ENCODE data around the gene SELP.

The SELP gene

DNA sequence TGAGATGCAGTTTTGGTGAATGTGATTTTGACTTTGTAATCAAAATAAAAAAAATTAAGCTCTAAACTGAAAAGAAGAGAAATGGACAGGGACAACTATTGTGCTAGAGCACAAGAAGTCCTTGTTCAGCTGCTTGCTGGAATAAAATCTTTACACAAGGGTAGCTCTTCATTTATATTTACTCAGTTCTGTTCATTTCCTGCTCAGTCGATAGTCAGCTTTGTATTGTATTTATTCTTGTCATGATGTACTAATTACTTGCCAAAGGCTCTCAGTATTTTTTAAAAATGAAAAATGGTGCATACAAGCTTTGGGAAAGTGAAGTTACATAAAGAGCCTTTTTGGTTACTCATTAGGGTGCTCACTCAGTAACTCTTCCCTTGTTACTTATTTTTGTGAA is 61.4 kb downstream of the SELP start:
- Histone ChIP-seq H3K27ac (ENCODE audit: low read length, poor library complexity, severe bottlenecking) (no peak overlapping the region), H2AFZ (ENCODE audit: low read depth, low read length) (no peak overlapping the region), H3K4me3 (ENCODE audit: insufficient read depth in 1 of 2, low read depth in 1 of 2, low read length in 2 of 2) (no peak overlapping the region), H3K9me3 (ENCODE audit: control insufficient read depth, low read length) (no peaks in the 10 kb centered on the region), H2BK15ac (ENCODE audit: low read depth, poor library complexity, severe bottlenecking) (no peak overlapping the region), H3K9ac (ENCODE audit: low read length) (no peak overlapping the region), H3K4me2 (ENCODE audit: low read length, poor library complexity, severe bottlenecking) (no peak overlapping the region), H3K36me3 (ENCODE audit: control insufficient read depth in 1 of 2, insufficient read depth in 2 of 2, low read depth in 1 of 2, low read length in 2 of 2) (no peaks in the 10 kb centered on the region), H4K8ac (ENCODE audit: low read length) (no peak overlapping the region), H3K14ac (ENCODE audit: low read length in 2 of 2) (no peak overlapping the region), H3K79me1 (replicated peaks; ENCODE audit: low read length, poor library complexity, severe bottlenecking) (no peaks in the 10 kb centered on the region), H2BK5ac (ENCODE audit: low read depth, low read length, poor library complexity, severe bottlenecking) (no peak overlapping the region), H3K23ac (ENCODE audit: low read length in 2 of 2) (no peak overlapping the region), H2BK12ac (ENCODE audit: low read length in 2 of 2) (no peak overlapping the region), H3K18ac (ENCODE audit: low read depth in 1 of 2, low read length in 2 of 2) (no peak overlapping the region), H3K27me3 (ENCODE audit: control insufficient read depth in 1 of 2, insufficient read depth in 1 of 2, low read length in 2 of 2) (no peaks in the 10 kb centered on the region), H2AK5ac (ENCODE audit: low read length, severe bottlenecking) (no peak overlapping the region), H3K4ac (ENCODE audit: low read depth in 1 of 2, low read length in 2 of 2) (no peak overlapping the region), H3K4me1 (ENCODE audit: control insufficient read depth, insufficient read depth, low read depth, low read length) (no peaks in the 10 kb centered on the region), H2BK120ac (ENCODE audit: low read depth, low read length) (no peak overlapping the region), H4K91ac (ENCODE audit: low read length) (no peak overlapping the region)
- WGBS, result no CpG with 5 or more reads among the region's 1 CpG
- no peak for DNase-seq

GRCh38 chr1:169565335-169566271 is 64.3 kb downstream of the SELP start:
- Histone ChIP-seq H3K9ac (ENCODE audit: low read length) (no peak overlapping the region), H3K36me3 (ENCODE audit: control insufficient read depth in 1 of 2, insufficient read depth in 2 of 2, low read depth in 1 of 2, low read length in 2 of 2) (no peaks in the 10 kb centered on the region), H3K4me2 (ENCODE audit: low read length, poor library complexity, severe bottlenecking) (no peak overlapping the region), H2BK120ac (ENCODE audit: low read depth, low read length) (no peak overlapping the region), H3K23ac (ENCODE audit: low read length in 2 of 2) (no peak overlapping the region), H3K9me3 (ENCODE audit: control insufficient read depth, low read length) (peaks cover 6% of the 10 kb centered on the region), H2AFZ (ENCODE audit: low read depth, low read length) (no peak overlapping the region), H3K27ac (ENCODE audit: low read length, poor library complexity, severe bottlenecking) (no peak overlapping the region), H3K4me3 (ENCODE audit: insufficient read depth in 1 of 2, low read depth in 1 of 2, low read length in 2 of 2) (no peak overlapping the region), H3K4me1 (ENCODE audit: control insufficient read depth, insufficient read depth, low read depth, low read length) (no peaks in the 10 kb centered on the region), H3K4ac (ENCODE audit: low read depth in 1 of 2, low read length in 2 of 2) (no peak overlapping the region), H3K18ac (ENCODE audit: low read depth in 1 of 2, low read length in 2 of 2) (no peak overlapping the region), H2BK12ac (ENCODE audit: low read length in 2 of 2) (no peak overlapping the region), H3K14ac (ENCODE audit: low read length in 2 of 2) (no peak overlapping the region), H4K8ac (ENCODE audit: low read length) (no peak overlapping the region), H2AK5ac (ENCODE audit: low read length, severe bottlenecking) (no peak overlapping the region), H2BK15ac (ENCODE audit: low read depth, poor library complexity, severe bottlenecking) (no peak overlapping the region), H3K79me1 (replicated peaks; ENCODE audit: low read length, poor library complexity, severe bottlenecking) (no peaks in the 10 kb centered on the region), H4K91ac (ENCODE audit: low read length) (no peak overlapping the region), H3K27me3 (ENCODE audit: control insufficient read depth in 1 of 2, insufficient read depth in 1 of 2, low read length in 2 of 2) (no peaks in the 10 kb centered on the region), H2BK5ac (ENCODE audit: low read depth, low read length, poor library complexity, severe bottlenecking) (no peak overlapping the region)
- DNase-seq, result no peak
- 100% methylated on average over 1 of the region's 3 CpGs for WGBS

GRCh38 chr1:169563650-169564049 is 66.3 kb downstream of the SELP start:
- H3K79me1 ChIP-seq (replicated peaks; ENCODE audit: low read length, poor library complexity, severe bottlenecking), result no peaks in the 10 kb centered on the region
- no peak overlapping the region for H2BK120ac ChIP-seq (ENCODE audit: low read depth, low read length)
- no peak overlapping the region for H3K4me2 ChIP-seq (ENCODE audit: low read length, poor library complexity, severe bottlenecking)
- no peak overlapping the region for H3K4me3 ChIP-seq (ENCODE audit: insufficient read depth in 1 of 2, low read depth in 1 of 2, low read length in 2 of 2)
- no peak overlapping the region for H3K4ac ChIP-seq (ENCODE audit: low read depth in 1 of 2, low read length in 2 of 2)
- H3K36me3 ChIP-seq (ENCODE audit: control insufficient read depth in 1 of 2, insufficient read depth in 2 of 2, low read depth in 1 of 2, low read length in 2 of 2), result no peaks in the 10 kb centered on the region
- DNase-seq, result no peak
- H3K23ac ChIP-seq (ENCODE audit: low read length in 2 of 2), result no peak overlapping the region
- H3K14ac ChIP-seq (ENCODE audit: low read length in 2 of 2), result no peak overlapping the region
- no peak overlapping the region for H3K18ac ChIP-seq (ENCODE audit: low read depth in 1 of 2, low read length in 2 of 2)
- no peak overlapping the region for H4K91ac ChIP-seq (ENCODE audit: low read length)
- H2BK5ac ChIP-seq (ENCODE audit: low read depth, low read length, poor library complexity, severe bottlenecking), result no peak overlapping the region
- H3K9me3 ChIP-seq (ENCODE audit: control insufficient read depth, low read length), result peaks cover 6% of the 10 kb centered on the region
- H3K4me1 ChIP-seq (ENCODE audit: control insufficient read depth, insufficient read depth, low read depth, low read length), result no peaks in the 10 kb centered on the region
- no peak overlapping the region for H3K27ac ChIP-seq (ENCODE audit: low read length, poor library complexity, severe bottlenecking)
- H3K27me3 ChIP-seq (ENCODE audit: control insufficient read depth in 1 of 2, insufficient read depth in 1 of 2, low read length in 2 of 2), result no peaks in the 10 kb centered on the region
- no peak overlapping the region for H2AFZ ChIP-seq (ENCODE audit: low read depth, low read length)
- no peak overlapping the region for H2BK15ac ChIP-seq (ENCODE audit: low read depth, poor library complexity, severe bottlenecking)
- H4K8ac ChIP-seq (ENCODE audit: low read length), result no peak overlapping the region
- H3K9ac ChIP-seq (ENCODE audit: low read length), result no peak overlapping the region
- H2BK12ac ChIP-seq (ENCODE audit: low read length in 2 of 2), result no peak overlapping the region
- no peak overlapping the region for H2AK5ac ChIP-seq (ENCODE audit: low read length, severe bottlenecking)

DNA sequence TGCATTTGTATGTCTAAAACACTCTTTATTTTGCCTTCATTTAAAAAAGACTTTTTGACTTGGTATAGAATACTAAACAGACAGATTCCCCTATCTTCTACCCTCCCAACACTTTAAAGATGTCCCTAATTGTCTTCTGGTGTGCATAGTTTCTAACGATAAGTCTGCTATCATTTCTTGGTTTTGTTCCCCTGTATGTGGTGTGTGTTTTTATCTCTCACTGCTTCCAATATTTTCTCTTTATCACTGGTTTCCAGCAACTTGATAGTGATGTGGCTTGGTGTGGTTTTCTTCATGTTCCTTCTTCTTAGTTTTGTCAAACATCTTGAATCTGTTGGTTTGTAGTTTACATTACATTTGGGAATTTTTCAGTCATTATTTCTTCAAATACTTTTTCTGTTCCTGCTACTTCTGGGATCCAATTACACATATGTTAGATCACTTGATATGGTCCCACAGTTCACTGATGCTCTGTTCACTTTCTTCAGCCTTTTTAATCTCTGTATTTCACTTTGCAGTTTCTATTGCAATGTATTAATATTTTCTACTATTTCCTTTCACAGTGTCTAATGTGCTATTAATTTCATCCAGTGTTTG is 66.8 kb downstream of the SELP start:
- no CpG with 5 or more reads among the region's 1 CpG for WGBS

More for the DNA sequence above, 66.8 kb downstream of the SELP start:
- Histone ChIP-seq H2BK5ac (ENCODE audit: low read depth, low read length, poor library complexity, severe bottlenecking) (no peak overlapping the region), H3K27ac (ENCODE audit: low read length, poor library complexity, severe bottlenecking) (no peak overlapping the region), H3K23ac (ENCODE audit: low read length in 2 of 2) (no peak overlapping the region), H2BK120ac (ENCODE audit: low read depth, low read length) (no peak overlapping the region), H2BK15ac (ENCODE audit: low read depth, poor library complexity, severe bottlenecking) (no peak overlapping the region), H2AK5ac (ENCODE audit: low read length, severe bottlenecking) (no peak overlapping the region), H3K9ac (ENCODE audit: low read length) (no peak overlapping the region), H3K4me3 (ENCODE audit: insufficient read depth in 1 of 2, low read depth in 1 of 2, low read length in 2 of 2) (no peak overlapping the region), H3K36me3 (ENCODE audit: control insufficient read depth in 1 of 2, insufficient read depth in 2 of 2, low read depth in 1 of 2, low read length in 2 of 2) (no peaks in the 10 kb centered on the region), H2BK12ac (ENCODE audit: low read length in 2 of 2) (no peak overlapping the region), H2AFZ (ENCODE audit: low read depth, low read length) (no peak overlapping the region), H3K4me1 (ENCODE audit: control insufficient read depth, insufficient read depth, low read depth, low read length) (no peaks in the 10 kb centered on the region), H3K14ac (ENCODE audit: low read length in 2 of 2) (no peak overlapping the region), H3K4ac (ENCODE audit: low read depth in 1 of 2, low read length in 2 of 2) (no peak overlapping the region), H3K18ac (ENCODE audit: low read depth in 1 of 2, low read length in 2 of 2) (no peak overlapping the region), H3K9me3 (ENCODE audit: control insufficient read depth, low read length) (peaks cover 6% of the 10 kb centered on the region), H3K27me3 (ENCODE audit: control insufficient read depth in 1 of 2, insufficient read depth in 1 of 2, low read length in 2 of 2) (no peaks in the 10 kb centered on the region), H3K79me1 (replicated peaks; ENCODE audit: low read length, poor library complexity, severe bottlenecking) (no peaks in the 10 kb centered on the region), H4K91ac (ENCODE audit: low read length) (no peak overlapping the region), H4K8ac (ENCODE audit: low read length) (no peak overlapping the region), H3K4me2 (ENCODE audit: low read length, poor library complexity, severe bottlenecking) (no peak overlapping the region)
- DNase-seq, result no peak

Data from mesenchymal stem cell (in vitro differentiated cells and primary cell).